HG03064 (cell line): ENCODE results near the gene PCNA.
A peak's percentile ranks its signal among the peaks of the same experiment; 100 is the strongest.

Experiments
- ATAC-seq: cut with Tn5 transposase; IDR thresholded peaks from one replicate; pipeline ENCODE4 v1.9.1; 2021; ENCODE audit warnings: low read depth; ENCODE audit not compliant: unreplicated experiment

Gene PCNA

GRCh38 chr20:5119435-5120184, at the start of gene PCNA:
TSS of gene PCNA (minus strand) at chr20:5119958. CDS start at chr20:5119798, 160 bp downstream.
- ATAC-seq: peak; percentile 92

GRCh38 chr20:5168651-5169396, 49.1 kb upstream of the PCNA start:
- no peak for ATAC-seq

GRCh38 chr20:5164645-5165625, 45.2 kb upstream of the PCNA start:
- ATAC-seq: no peak

- ATAC-seq: no peak
These were observed 41.9 kb upstream of the PCNA start for GRCh38 chr20:5161536-5162164.

- no peak for ATAC-seq
These were observed 41.1 kb upstream of the PCNA start for GRCh38 chr20:5160882-5161281.

GRCh38 chr20:5159928-5160327, 40.2 kb upstream of the PCNA start:
- no peak for ATAC-seq

- ATAC-seq: no peak
These were observed 37.1 kb upstream of the PCNA start for GRCh38 chr20:5156675-5157448.

GRCh38 chr20:5155404-5155803, 35.6 kb upstream of the PCNA start:
- ATAC-seq: no peak

GRCh38 chr20:5154543-5154925, 34.8 kb upstream of the PCNA start:
- ATAC-seq: no peak

GRCh38 chr20:5153612-5154542, 34.1 kb upstream of the PCNA start:
- no peak for ATAC-seq

- ATAC-seq: no peak
These were observed 33.4 kb upstream of the PCNA start for GRCh38 chr20:5153152-5153467.

GRCh38 chr20:5150226-5151076, 30.7 kb upstream of the PCNA start:
- no peak for ATAC-seq

GRCh38 chr20:5149892-5150225, 30.1 kb upstream of the PCNA start:
- no peak for ATAC-seq

- ATAC-seq: no peak
These were observed 28.8 kb upstream of the PCNA start for GRCh38 chr20:5148581-5148980.

GRCh38 chr20:5146871-5147592, 27.3 kb upstream of the PCNA start:
- ATAC-seq: no peak

GRCh38 chr20:5146099-5146668, 26.4 kb upstream of the PCNA start:
- no peak for ATAC-seq
